ENCODE measurements around the gene ITSN2.

- TF ChIP-seq CTCF (IDR thresholded peaks at IDR 0.05; ENCODE audit: low read depth, low read length, missing input control), result no peak
- no peak for TF ChIP-seq SP1 (IDR thresholded peaks at IDR 0.05)
- no peak for TF ChIP-seq ATF3 (IDR thresholded peaks at IDR 0.05)
- no peak for TF ChIP-seq MAX (IDR thresholded peaks at IDR 0.05)
- TF ChIP-seq EGR1 (IDR thresholded peaks at IDR 0.05; ENCODE audit: low read depth in 2 of 2), result no peak
- TF ChIP-seq TAF1 (conservative IDR thresholded peaks at IDR 0.05), result no peak
These were observed 88.1 kb downstream of the ITSN2 start for GRCh38 chr2:24272161-24272802.
